OCI-LY3 (cell line): ENCODE data around the gene GLRA3.

ENCODE experiments used
- H2AFZ ChIP-seq: fragments of 200-600, 300-600 bp; shearing (Covaris generic); 2 replicates; pipeline ENCODE4 v1.6.0; 2014; ENCODE audit warnings: antibody characterized with exemption, low read depth, low read length
- H3K27ac ChIP-seq: fragments of 200-600, 300-600 bp; sonication (generic); 2 replicates; pipeline ENCODE4 v1.5.1; 2014; ENCODE audit warnings: mild to moderate bottlenecking, low read length, moderate library complexity, mixed read lengths
- H3K27me3 ChIP-seq: fragments of 200-600, 300-600 bp; sonication (generic); 2 replicates; pipeline ENCODE4 v1.6.1; 2014; ENCODE audit warnings: low read depth, low read length, mixed read lengths
- H3K36me3 ChIP-seq: fragments of 200-600, 300-600 bp; sonication (generic); replicated peaks from 2 replicates; pipeline ENCODE3; 2014; ENCODE audit warnings: low read depth, low read length, mixed read lengths
- H3K4me1 ChIP-seq: fragments of 300-600, 200-600 bp; sonication (generic); 2 replicates; pipeline ENCODE4 v1.6.1; 2014; ENCODE audit warnings: low read length, mixed read lengths
- H3K4me2 ChIP-seq: fragments of 200-600, 300-600 bp; sonication (generic); 2 replicates; pipeline ENCODE4 v1.6.1; 2014; ENCODE audit warnings: low read length, mixed read lengths
- H3K4me3 ChIP-seq: fragments of 300-600, 200-600 bp; sonication (generic); 2 replicates; pipeline ENCODE4 v1.5.1; 2014; ENCODE audit warnings: antibody characterized with exemption, mild to moderate bottlenecking, low read length, moderate library complexity
- H3K79me2 ChIP-seq: fragments of 300-600, 200-600 bp; shearing (Covaris generic); 2 replicates; pipeline ENCODE4 v1.6.1; 2014; ENCODE audit warnings: mild to moderate bottlenecking, low read length, mixed read lengths
- H3K9ac ChIP-seq: fragments of 300-600, 200-600 bp; shearing (Covaris generic); 2 replicates; pipeline ENCODE4 v1.6.0; 2014; ENCODE audit warnings: mild to moderate bottlenecking, low read length, moderate library complexity
- H3K9me3 ChIP-seq: fragments of 200-600, 300-600 bp; shearing (Covaris generic); 2 replicates; pipeline ENCODE4 v1.6.1; 2014; ENCODE audit warnings: low read length, mixed read lengths; ENCODE audit not compliant: insufficient read depth
- H4K20me1 ChIP-seq: fragments of 200-600, 300-600 bp; sonication (generic); 2 replicates; pipeline ENCODE4 v1.6.1; 2016; ENCODE audit warnings: low read length, mixed read lengths; ENCODE audit not compliant: insufficient read depth
- EZH2phosphoT487 ChIP-seq: fragments of 200-600 bp; shearing (Covaris generic); IDR thresholded peaks from 2 replicates; pipeline ENCODE4 v1.6.1; 2018; ENCODE audit warnings: antibody characterized with exemption, mixed run types, low read depth
- TF ChIP-seq, protein P1 (sequence below): fragments of 200-600, 300-600 bp; sonication (generic); IDR thresholded peaks from 2 replicates; pipeline ENCODE4 v1.5.1; 2014; ENCODE audit warnings: antibody characterized with exemption, low read length, low read depth

GLRA3 gene

DNA sequence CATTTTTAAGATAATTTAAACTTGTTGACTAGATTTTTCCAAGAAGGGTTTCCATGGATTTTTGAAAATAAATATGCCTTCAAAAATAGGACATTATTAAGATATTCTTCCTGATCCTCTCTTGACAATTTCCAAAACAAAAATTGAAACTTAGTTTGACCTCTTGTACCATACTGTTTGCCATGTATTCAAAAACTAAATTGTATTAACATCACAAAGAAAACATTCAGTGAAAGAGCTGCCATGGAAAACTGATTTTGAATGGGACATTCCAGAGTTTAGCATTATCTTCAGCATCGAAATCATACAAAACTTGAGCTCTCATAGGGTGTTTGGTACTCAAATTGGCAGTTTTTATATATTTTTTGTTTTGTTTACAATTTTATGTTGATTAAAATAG is 238.7 kb downstream of the GLRA3 start:
- Histone ChIP-seq H3K79me2 (no peaks in the 10 kb centered on the region), H3K36me3 (no peaks in the 10 kb centered on the region), H4K20me1 (no peaks in the 10 kb centered on the region), H3K27ac (no peak overlapping the region), H3K9ac (no peak overlapping the region), H3K9me3 (0 out of 2 replicates have a peak, but pooled peaks cover 7% of the 10 kb centered on the region), H3K4me3 (no peak overlapping the region), H2AFZ (no peak overlapping the region), H3K4me1 (peaks cover 18% of the 10 kb centered on the region), H3K27me3 (0 out of 2 replicates have a peak, but pooled peaks cover 2% of the 10 kb centered on the region), H3K4me2 (no peak overlapping the region)
- no peak for TF ChIP-seq EZH2phosphoT487
- TF ChIP-seq, protein P1, sequence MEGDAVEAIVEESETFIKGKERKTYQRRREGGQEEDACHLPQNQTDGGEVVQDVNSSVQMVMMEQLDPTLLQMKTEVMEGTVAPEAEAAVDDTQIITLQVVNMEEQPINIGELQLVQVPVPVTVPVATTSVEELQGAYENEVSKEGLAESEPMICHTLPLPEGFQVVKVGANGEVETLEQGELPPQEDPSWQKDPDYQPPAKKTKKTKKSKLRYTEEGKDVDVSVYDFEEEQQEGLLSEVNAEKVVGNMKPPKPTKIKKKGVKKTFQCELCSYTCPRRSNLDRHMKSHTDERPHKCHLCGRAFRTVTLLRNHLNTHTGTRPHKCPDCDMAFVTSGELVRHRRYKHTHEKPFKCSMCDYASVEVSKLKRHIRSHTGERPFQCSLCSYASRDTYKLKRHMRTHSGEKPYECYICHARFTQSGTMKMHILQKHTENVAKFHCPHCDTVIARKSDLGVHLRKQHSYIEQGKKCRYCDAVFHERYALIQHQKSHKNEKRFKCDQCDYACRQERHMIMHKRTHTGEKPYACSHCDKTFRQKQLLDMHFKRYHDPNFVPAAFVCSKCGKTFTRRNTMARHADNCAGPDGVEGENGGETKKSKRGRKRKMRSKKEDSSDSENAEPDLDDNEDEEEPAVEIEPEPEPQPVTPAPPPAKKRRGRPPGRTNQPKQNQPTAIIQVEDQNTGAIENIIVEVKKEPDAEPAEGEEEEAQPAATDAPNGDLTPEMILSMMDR: no peak
